ENCODE results near the gene KMT2C.

Gene KMT2C

GRCh38 chr7:152108359-152108758 lies 327.4 kb downstream of the KMT2C start:
- DNase-seq (ENCODE audit: low read depth, low spot score): no peak

- no peak for DNase-seq (ENCODE audit: low read depth, low spot score)
Measured at GRCh38 chr7:152107945-152108344, 327.9 kb downstream of the KMT2C start.

- DNase-seq (ENCODE audit: low read depth, low spot score): no peak
Measured at GRCh38 chr7:152106990-152107389, 328.8 kb downstream of the KMT2C start.

- DNase-seq (ENCODE audit: low read depth, low spot score): no peak
Measured at GRCh38 chr7:152105205-152105604, 330.6 kb downstream of the KMT2C start.

- no peak for DNase-seq (ENCODE audit: low read depth, low spot score)
Measured at GRCh38 chr7:152103691-152104090, 332.1 kb downstream of the KMT2C start.

- no peak for DNase-seq (ENCODE audit: low read depth, low spot score)
Measured at GRCh38 chr7:152103066-152103465, 332.7 kb downstream of the KMT2C start.

GRCh38 chr7:152097330-152097729 lies 338.5 kb downstream of the KMT2C start:
- DNase-seq (ENCODE audit: low read depth, low spot score): no peak

- no peak for DNase-seq (ENCODE audit: low read depth, low spot score)
Measured at GRCh38 chr7:152095771-152096170, 340.0 kb downstream of the KMT2C start.

- DNase-seq (ENCODE audit: low read depth, low spot score): no peak
Measured at GRCh38 chr7:152093717-152094116, 342.1 kb downstream of the KMT2C start.

- DNase-seq (ENCODE audit: low read depth, low spot score): no peak
Measured at GRCh38 chr7:152090747-152091146, 345.1 kb downstream of the KMT2C start.

- no peak for DNase-seq (ENCODE audit: low read depth, low spot score)
Measured at GRCh38 chr7:152089183-152089582, 346.6 kb downstream of the KMT2C start.

- no peak for DNase-seq (ENCODE audit: low read depth, low spot score)
Measured at GRCh38 chr7:152086513-152086912, 349.3 kb downstream of the KMT2C start.

GRCh38 chr7:152085131-152085530 lies 350.7 kb downstream of the KMT2C start:
- no peak for DNase-seq (ENCODE audit: low read depth, low spot score)
